Upper lobe of left lung (tissue), 6 donors: ENCODE results near the gene DCAF6. TPM values are rescaled to one million over a fixed set of nuclear protein-coding genes. Genes with fewer than 3 reads are reported as not detected.

Experiments used
- ATAC-seq, 2 donors: fragments of 200-7000 bp; cut with Tn5 transposase; one replicate each; pipeline ENCODE4 v1.9.1; 2022; ENCODE audit warnings: mild to moderate bottlenecking in 2 of 2, moderate library complexity in 2 of 2; ENCODE audit not compliant: low FRiP score in 2 of 2
- DNase-seq, 2 donors: peaks; one replicate each; pipeline ENCODE4 v3.0.0-alpha.2; 2019 to 2020
- H3K27ac ChIP-seq, 4 donors: fragments of 200-600 bp; sonication (generic); one replicate each; pipeline ENCODE4 v1.5.1; 2016 to 2019
- H3K27me3 ChIP-seq, 4 donors: fragments of 200-600 bp; sonication (generic); one replicate each; pipeline ENCODE4 v1.5.1; 2017 to 2019
- H3K36me3 ChIP-seq, 4 donors: fragments of 200-600 bp; sonication (generic); one replicate each; pipeline ENCODE4 v1.5.1; 2016 to 2019
- H3K4me1 ChIP-seq, 4 donors: fragments of 200-600 bp; sonication (generic); one replicate each; pipeline ENCODE4 v1.5.1; 2018 to 2019
- H3K4me3 ChIP-seq, 4 donors: fragments of 200-600 bp; sonication (generic); one replicate each; pipeline ENCODE4 v1.5.1; 2017 to 2019; ENCODE audit warnings: mild to moderate bottlenecking in 2 of 4, moderate library complexity in 1 of 4
- H3K9me3 ChIP-seq, 4 donors: fragments of 200-600 bp; sonication (generic); one replicate each; pipeline ENCODE4 v1.5.1; 2018 to 2019
- EP300 ChIP-seq, 4 donors: sonication (generic); formaldehyde crosslinking; IDR thresholded peaks; one replicate each; pipeline ENCODE4 v1.5.1; 2017; ENCODE audit warnings: antibody characterized with exemption in 4 of 4, control low read depth in 2 of 4
- POLR2A ChIP-seq, 4 donors: fragments of 450-650 bp; IDR thresholded peaks; one replicate each; pipeline ENCODE4 v1.5.1; 2016 to 2017; ENCODE audit warnings: antibody characterized with exemption in 4 of 4, mild to moderate bottlenecking in 2 of 4
- POLR2AphosphoS5 ChIP-seq, 2 donors: sonication (generic); formaldehyde crosslinking; IDR thresholded peaks; one replicate each; pipeline ENCODE4 v1.5.1; 2017; ENCODE audit warnings: antibody characterized with exemption in 2 of 2
- WGBS, 2 donors: methylation state at CpG; one replicate each; pipeline ENCODE4 v1.1.5; 2017 to 2018; 5-methylcytosine and 5-hydroxymethylcytosine counted together
- total RNA-seq, 6 donors: library from RNA; depleted of rRNA in 4 of 6; stranded (reverse); fragments of >200 nt in 4 of 6; gene quantifications; one replicate each; pipeline versions ENCODE4 v1.1.0 to v1.2.1, GENCODE V29; 2016 to 2021
- TF ChIP-seq, protein P1 (sequence below), 6 experiments: fragments of 450-650 bp in 4 of 6; fragments of 200-600 bp in 2 of 6; sonication (generic) in 2 of 6; IDR thresholded peaks; one replicate each; pipeline ENCODE4 v1.5.1; 2016 to 2019; ENCODE audit warnings: antibody characterized with exemption in 6 of 6
- donor health status: DM: no; HTN: no; CAD: no; lungs with moderate emphysema.
- donor health status: DM: no; HTN: yes; CAD: no; lungs with severe emphysema.

Gene DCAF6
- total RNA-seq, 6 donors from 2014 or later: 37.5 to 110 (median 55.5) TPM

GRCh38 chr1:167987174-167987573 lies 50.7 kb downstream of the DCAF6 start:
- Histone ChIP-seq H3K27me3 (no peaks in the 10 kb centered on the region), H3K36me3 (peaks cover 0 to 13% (median 5%) of the 10 kb centered on the region in 4 donors), H3K4me3 (no peak overlapping the region), H3K9me3 (no peaks in the 10 kb centered on the region), H3K27ac (no peak overlapping the region), H3K4me1 (peaks cover 0 to 6% (median 4%) of the 10 kb centered on the region in 4 donors)
- TF ChIP-seq, protein P1, sequence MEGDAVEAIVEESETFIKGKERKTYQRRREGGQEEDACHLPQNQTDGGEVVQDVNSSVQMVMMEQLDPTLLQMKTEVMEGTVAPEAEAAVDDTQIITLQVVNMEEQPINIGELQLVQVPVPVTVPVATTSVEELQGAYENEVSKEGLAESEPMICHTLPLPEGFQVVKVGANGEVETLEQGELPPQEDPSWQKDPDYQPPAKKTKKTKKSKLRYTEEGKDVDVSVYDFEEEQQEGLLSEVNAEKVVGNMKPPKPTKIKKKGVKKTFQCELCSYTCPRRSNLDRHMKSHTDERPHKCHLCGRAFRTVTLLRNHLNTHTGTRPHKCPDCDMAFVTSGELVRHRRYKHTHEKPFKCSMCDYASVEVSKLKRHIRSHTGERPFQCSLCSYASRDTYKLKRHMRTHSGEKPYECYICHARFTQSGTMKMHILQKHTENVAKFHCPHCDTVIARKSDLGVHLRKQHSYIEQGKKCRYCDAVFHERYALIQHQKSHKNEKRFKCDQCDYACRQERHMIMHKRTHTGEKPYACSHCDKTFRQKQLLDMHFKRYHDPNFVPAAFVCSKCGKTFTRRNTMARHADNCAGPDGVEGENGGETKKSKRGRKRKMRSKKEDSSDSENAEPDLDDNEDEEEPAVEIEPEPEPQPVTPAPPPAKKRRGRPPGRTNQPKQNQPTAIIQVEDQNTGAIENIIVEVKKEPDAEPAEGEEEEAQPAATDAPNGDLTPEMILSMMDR (IDR thresholded peaks at IDR 0.05): no peak
- TF ChIP-seq POLR2A (IDR thresholded peaks at IDR 0.05): no peak
- no peak for TF ChIP-seq EP300 (IDR thresholded peaks at IDR 0.05)
- TF ChIP-seq POLR2AphosphoS5 (IDR thresholded peaks at IDR 0.05): no peak
- DNase-seq (no peak), ATAC-seq (no peak)
- WGBS, 2 donors: 87 to 90% methylated on average over 3 of the region's 3 CpGs

- Histone ChIP-seq H3K27me3 (no peaks in the 10 kb centered on the region), H3K27ac (no peak overlapping the region), H3K4me1 (no peaks in the 10 kb centered on the region), H3K9me3 (no peaks in the 10 kb centered on the region), H3K36me3 (peaks cover 5 to 40% (median 14%) of the 10 kb centered on the region in 4 donors), H3K4me3 (no peak overlapping the region)
- 89 to 91% methylated on average over 2 of the region's 2 CpGs for WGBS, 2 donors
- no peak for ATAC-seq
- no peak for DNase-seq
- TF ChIP-seq, protein P1 (IDR thresholded peaks at IDR 0.05): no peak
- TF ChIP-seq POLR2AphosphoS5 (IDR thresholded peaks at IDR 0.05) (no peak), POLR2A (IDR thresholded peaks at IDR 0.05) (no peak), EP300 (IDR thresholded peaks at IDR 0.05) (no peak)
These were observed 55.1 kb downstream of the DCAF6 start for GRCh38 chr1:167991546-167991945.

DNA sequence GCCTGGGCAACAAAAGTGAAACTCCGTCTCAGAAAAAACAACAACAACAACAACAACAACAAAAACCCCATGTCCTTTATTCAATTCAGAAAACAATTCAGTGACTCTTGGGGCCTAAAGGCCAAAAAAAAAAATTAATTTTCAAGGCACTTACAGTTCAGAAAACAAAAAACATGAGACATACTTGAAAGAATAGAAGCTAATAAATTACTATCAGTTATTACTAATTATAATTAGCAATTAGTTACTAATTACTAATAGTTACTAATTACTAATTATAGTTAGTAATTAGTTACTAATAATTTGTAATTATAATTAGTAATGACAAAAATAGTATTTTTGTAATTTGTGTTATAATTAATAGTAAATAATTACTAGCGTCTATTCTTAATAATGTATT lies 57.2 kb downstream of the DCAF6 start:
- Histone ChIP-seq H3K27me3 (no peaks in the 10 kb centered on the region), H3K9me3 (no peaks in the 10 kb centered on the region), H3K27ac (no peak overlapping the region), H3K36me3 (peaks cover 5 to 43% (median 14%) of the 10 kb centered on the region in 4 donors), H3K4me1 (no peaks in the 10 kb centered on the region), H3K4me3 (no peak overlapping the region)
- ATAC-seq (no peak), DNase-seq (no peak)
- no peak for TF ChIP-seq POLR2AphosphoS5 (IDR thresholded peaks at IDR 0.05)
- TF ChIP-seq POLR2A (IDR thresholded peaks at IDR 0.05): no peak
- TF ChIP-seq, protein P1 (IDR thresholded peaks at IDR 0.05): no peak
- TF ChIP-seq EP300 (IDR thresholded peaks at IDR 0.05): no peak
- 72 to 96% methylated on average over 2 of the region's 2 CpGs for WGBS, 2 donors

GRCh38 chr1:167994560-167994959 lies 58.1 kb downstream of the DCAF6 start:
- WGBS, 2 donors: 80 to 88% methylated on average over 2 of the region's 2 CpGs
- TF ChIP-seq EP300 (IDR thresholded peaks at IDR 0.05) (no peak), POLR2AphosphoS5 (IDR thresholded peaks at IDR 0.05) (no peak), POLR2A (IDR thresholded peaks at IDR 0.05) (no peak)
- TF ChIP-seq, protein P1 (IDR thresholded peaks at IDR 0.05): no peak
- no peak overlapping the region for H3K4me3 ChIP-seq
- no peak for ATAC-seq
- H3K27me3 ChIP-seq: no peaks in the 10 kb centered on the region
- H3K9me3 ChIP-seq: no peaks in the 10 kb centered on the region
- H3K4me1 ChIP-seq: no peaks in the 10 kb centered on the region
- H3K27ac ChIP-seq: no peak overlapping the region
- no peak for DNase-seq
- peaks cover 5 to 43% (median 13%) of the 10 kb centered on the region in 4 donors for H3K36me3 ChIP-seq

- WGBS, 2 donors: 95 to 96% methylated on average over 3 of the region's 3 CpGs
These were observed 58.6 kb downstream of the DCAF6 start for GRCh38 chr1:167995038-167995437.

More at GRCh38 chr1:167995038-167995437, 58.6 kb downstream of the DCAF6 start:
- Histone ChIP-seq H3K4me1 (peaks cover 0 to under 1% (median 0%) of the 10 kb centered on the region in 4 donors), H3K4me3 (no peak overlapping the region), H3K36me3 (peaks cover 5 to 43% (median 13%) of the 10 kb centered on the region in 4 donors), H3K27ac (no peak overlapping the region), H3K27me3 (no peaks in the 10 kb centered on the region), H3K9me3 (no peaks in the 10 kb centered on the region)
- DNase-seq: no peak
- TF ChIP-seq, protein P1 (IDR thresholded peaks at IDR 0.05): no peak
- TF ChIP-seq POLR2AphosphoS5 (IDR thresholded peaks at IDR 0.05) (no peak), POLR2A (IDR thresholded peaks at IDR 0.05) (no peak), EP300 (IDR thresholded peaks at IDR 0.05) (no peak)
- no peak for ATAC-seq
